Mucosa of rectum (tissue), 2 donors: ENCODE data around the gene BICC1.

Source experiments
- H3K27ac ChIP-seq, 2 donors: one replicate each; pipeline ENCODE4 v1.7.0; 2013; ENCODE audit warnings: inconsistent platforms in 2 of 2, low read depth in 2 of 2, low read length in 2 of 2
- H3K27me3 ChIP-seq, 2 donors: one replicate each; pipeline ENCODE4 v1.7.0; 2013; ENCODE audit warnings: low read length in 2 of 2; ENCODE audit not compliant: control insufficient read depth in 2 of 2, insufficient read depth in 2 of 2
- H3K36me3 ChIP-seq, 2 donors: one replicate each; pipeline ENCODE4 v1.7.0; 2013; ENCODE audit warnings: low read length in 2 of 2; ENCODE audit not compliant: control insufficient read depth in 2 of 2, insufficient read depth in 2 of 2
- H3K4me1 ChIP-seq, 2 donors: one replicate each; pipeline ENCODE4 v1.7.0; 2013; ENCODE audit warnings: low read length in 2 of 2, mild to moderate bottlenecking in 1 of 2; ENCODE audit not compliant: control insufficient read depth in 2 of 2, insufficient read depth in 2 of 2
- H3K4me3 ChIP-seq, 2 donors: one replicate each; pipeline ENCODE4 v1.7.0; 2013; ENCODE audit warnings: low read length in 2 of 2
- H3K9ac ChIP-seq, 2 donors: one replicate each; pipeline ENCODE4 v1.7.0; 2013; ENCODE audit warnings: low read length in 2 of 2, low read depth in 1 of 2, mild to moderate bottlenecking in 1 of 2
- H3K9me3 ChIP-seq, 2 donors: one replicate each; pipeline ENCODE4 v1.7.0; 2013; ENCODE audit warnings: low read length in 2 of 2; ENCODE audit not compliant: control insufficient read depth in 2 of 2
- donor health status: healthy.
- donor health status: Normal muscosa, but diverticular disease.

BICC1 gene

DNA sequence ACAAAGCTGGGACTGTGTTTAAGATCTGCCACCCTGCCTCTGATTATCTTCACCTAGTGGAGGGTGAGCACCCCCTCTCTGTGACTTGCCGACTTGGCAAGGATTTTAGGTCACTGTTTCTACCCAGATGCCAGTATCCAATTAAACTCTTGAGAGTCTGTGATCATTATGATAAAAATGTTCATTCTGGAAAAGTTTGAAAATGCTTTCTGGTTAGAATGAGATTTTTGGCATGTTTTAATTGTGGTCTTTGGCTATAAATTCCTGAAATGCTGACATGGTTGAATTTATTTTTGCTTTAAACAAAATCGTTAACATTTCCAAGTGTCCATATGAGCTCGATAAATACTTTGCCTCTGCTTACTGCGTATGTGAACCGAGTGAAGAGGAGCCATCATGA lies 221.4 kb downstream of the BICC1 start:
- Histone ChIP-seq H3K9me3 (no peaks in the 10 kb centered on the region), H3K27ac (no peak overlapping the region), H3K9ac (no peak overlapping the region), H3K4me3 (no peak overlapping the region), H3K4me1 (no peaks in the 10 kb centered on the region), H3K27me3 (no peaks in the 10 kb centered on the region), H3K36me3 (no peaks in the 10 kb centered on the region)

DNA sequence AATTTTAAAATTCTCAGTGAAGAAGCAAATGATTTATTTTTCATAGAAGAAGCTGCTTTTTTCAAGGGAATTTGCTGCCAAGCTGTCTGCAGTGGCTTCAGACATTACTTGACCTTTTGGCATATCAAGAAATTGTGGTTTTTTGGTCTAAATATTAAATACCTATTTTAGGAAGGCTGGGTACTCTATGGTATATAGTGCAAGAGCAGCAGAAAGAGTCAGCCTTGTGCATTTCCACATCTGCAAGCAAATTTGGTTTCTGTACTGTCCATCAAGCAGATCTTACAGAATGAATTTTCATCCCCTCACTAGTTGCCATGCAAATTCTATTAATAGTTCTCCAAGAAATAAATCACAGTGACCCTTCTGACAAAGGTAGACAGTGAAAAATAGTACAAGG lies 222.0 kb downstream of the BICC1 start:
- no peaks in the 10 kb centered on the region for H3K36me3 ChIP-seq
- H3K9ac ChIP-seq = no peak overlapping the region
- H3K27me3 ChIP-seq = no peaks in the 10 kb centered on the region
- no peaks in the 10 kb centered on the region for H3K4me1 ChIP-seq
- H3K9me3 ChIP-seq = no peaks in the 10 kb centered on the region
- no peak overlapping the region for H3K4me3 ChIP-seq
- H3K27ac ChIP-seq = no peak overlapping the region

DNA sequence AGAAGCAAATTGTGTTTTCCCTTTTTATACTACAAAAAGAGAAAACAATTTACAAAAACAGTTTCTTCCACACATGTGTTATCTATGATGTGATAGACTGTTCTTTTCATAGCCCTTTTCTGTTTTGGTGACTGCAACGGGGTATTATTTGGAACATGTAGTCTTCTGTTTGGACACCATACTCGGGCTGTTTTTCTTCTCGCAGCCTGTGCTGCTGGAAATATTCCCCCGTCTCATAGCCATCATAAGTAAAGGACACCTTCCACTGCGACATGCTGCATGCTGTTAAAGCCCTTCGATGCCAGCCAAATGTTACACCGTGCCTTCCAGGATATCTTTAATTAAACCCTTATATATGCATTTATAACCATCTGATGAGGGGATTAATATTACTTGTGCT lies 222.4 kb downstream of the BICC1 start:
- H3K36me3 ChIP-seq = no peaks in the 10 kb centered on the region
- H3K4me3 ChIP-seq = no peak overlapping the region

DNA sequence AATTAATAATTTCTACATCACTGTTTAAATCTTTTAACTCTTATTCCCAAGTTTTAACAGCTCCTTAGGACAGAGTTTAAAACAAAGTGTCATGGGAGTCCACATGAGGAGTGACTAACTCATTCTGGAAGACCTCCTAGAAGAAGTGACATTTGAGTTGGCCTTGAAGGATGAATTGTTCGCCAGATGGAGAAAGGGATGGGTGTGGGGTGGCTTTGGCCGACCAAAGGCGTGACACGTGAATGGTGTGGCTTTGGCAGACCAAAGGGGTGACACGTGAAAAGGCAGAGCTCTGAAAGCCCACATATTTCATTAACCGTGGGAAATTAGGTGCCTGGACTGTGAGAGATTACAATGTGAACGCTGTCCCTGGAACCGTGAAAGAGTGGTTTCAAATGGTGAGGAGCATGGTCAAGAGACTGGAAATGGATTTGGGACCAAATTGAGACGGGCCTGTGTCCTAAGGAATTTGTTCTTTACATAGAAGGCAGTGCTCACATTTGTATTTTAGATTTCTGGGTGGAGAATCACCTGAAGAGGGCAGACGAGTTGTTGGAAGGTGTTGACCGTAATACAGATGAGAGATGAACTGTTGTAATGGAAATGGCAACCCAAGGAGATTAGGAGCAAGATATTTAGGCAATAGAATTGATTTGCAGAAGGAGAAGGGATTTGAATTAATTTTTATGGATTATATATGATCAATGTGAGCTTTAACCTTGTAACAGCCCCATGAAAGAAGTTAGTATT lies 228.1 kb downstream of the BICC1 start:
- Histone ChIP-seq H3K9ac (no peak overlapping the region), H3K36me3 (no peaks in the 10 kb centered on the region), H3K27me3 (no peaks in the 10 kb centered on the region), H3K9me3 (no peaks in the 10 kb centered on the region), H3K4me3 (no peak overlapping the region), H3K4me1 (no peaks in the 10 kb centered on the region), H3K27ac (no peak overlapping the region)

More for the DNA sequence above, 222.4 kb downstream of the BICC1 start:
- Histone ChIP-seq H3K9ac (no peak overlapping the region), H3K4me1 (no peaks in the 10 kb centered on the region), H3K9me3 (no peaks in the 10 kb centered on the region), H3K27me3 (no peaks in the 10 kb centered on the region), H3K27ac (no peak overlapping the region)

DNA sequence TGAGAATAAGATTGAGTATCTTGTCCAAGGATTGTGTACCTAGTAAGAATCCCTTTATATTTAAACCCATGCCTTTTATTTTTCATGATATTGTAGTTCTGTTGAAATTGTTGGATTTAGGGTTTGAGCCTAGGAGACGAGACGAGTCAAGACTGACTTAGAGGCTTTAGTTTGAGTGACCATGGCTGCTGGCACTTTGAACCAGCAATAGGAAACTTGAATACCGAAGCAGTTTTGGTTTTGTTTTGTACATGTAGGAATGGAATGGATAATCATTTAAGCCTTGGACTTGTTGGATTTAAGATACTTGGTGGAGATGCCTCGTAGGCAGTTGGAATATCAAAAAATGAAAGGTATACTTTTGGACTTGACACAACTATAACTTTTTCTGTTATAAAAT lies 229.0 kb downstream of the BICC1 start:
- Histone ChIP-seq H3K27ac (no peak overlapping the region), H3K27me3 (no peaks in the 10 kb centered on the region), H3K9me3 (no peaks in the 10 kb centered on the region), H3K9ac (no peak overlapping the region), H3K4me3 (no peak overlapping the region), H3K4me1 (no peaks in the 10 kb centered on the region), H3K36me3 (no peaks in the 10 kb centered on the region)

DNA sequence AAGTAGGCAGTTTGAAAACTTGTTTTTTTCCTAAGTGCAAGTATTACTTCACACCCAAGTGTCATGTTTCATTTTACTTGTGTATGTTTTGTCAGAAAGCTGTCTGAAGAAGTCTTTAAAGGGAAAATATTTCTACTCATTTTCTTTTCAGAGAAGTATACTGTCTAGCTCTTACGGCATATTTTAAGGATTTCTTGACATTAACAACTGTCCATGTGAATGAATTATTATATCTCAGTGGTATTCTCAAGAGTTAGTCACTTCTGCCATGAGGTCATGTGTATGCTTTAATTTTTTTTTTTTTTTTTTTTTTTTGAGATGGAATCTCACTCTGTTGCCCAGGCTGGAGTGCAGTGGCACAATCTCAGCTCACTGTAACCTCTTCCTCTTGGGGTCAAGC lies 229.5 kb downstream of the BICC1 start:
- Histone ChIP-seq H3K4me1 (no peaks in the 10 kb centered on the region), H3K9ac (no peak overlapping the region), H3K27ac (no peak overlapping the region), H3K36me3 (no peaks in the 10 kb centered on the region), H3K4me3 (no peak overlapping the region), H3K9me3 (no peaks in the 10 kb centered on the region), H3K27me3 (no peaks in the 10 kb centered on the region)

DNA sequence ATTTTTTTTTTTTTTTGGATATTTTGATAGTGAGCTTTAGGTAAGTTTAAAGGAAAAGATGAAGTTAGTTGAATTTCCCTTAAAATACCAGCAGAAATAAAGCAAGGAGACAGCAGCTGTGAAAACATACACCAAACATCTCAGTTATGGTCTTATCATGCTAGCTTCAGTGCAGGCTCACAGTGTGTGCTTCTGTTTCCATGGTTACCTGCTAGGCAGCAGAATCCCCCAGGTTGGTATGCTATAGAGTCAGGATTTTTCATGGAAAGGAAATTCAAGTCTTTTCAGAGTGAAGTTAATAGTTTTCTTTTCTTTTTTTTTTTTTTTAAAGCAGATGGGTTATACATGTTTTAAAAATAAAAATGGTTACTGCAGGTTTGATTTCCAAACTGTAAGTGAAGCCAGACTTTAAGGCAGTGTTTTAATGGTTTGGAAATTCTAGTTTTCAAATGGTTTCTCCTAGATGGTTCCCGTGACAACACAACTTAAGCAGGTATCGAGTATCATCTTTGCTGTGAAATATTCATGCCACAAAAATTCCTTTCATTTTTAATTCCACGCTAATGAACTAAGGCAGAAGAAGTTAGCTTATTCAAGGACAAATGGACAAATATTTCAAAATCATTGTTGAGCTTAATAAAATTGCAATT lies 230.9 kb downstream of the BICC1 start:
- H3K4me1 ChIP-seq = no peaks in the 10 kb centered on the region

DNA sequence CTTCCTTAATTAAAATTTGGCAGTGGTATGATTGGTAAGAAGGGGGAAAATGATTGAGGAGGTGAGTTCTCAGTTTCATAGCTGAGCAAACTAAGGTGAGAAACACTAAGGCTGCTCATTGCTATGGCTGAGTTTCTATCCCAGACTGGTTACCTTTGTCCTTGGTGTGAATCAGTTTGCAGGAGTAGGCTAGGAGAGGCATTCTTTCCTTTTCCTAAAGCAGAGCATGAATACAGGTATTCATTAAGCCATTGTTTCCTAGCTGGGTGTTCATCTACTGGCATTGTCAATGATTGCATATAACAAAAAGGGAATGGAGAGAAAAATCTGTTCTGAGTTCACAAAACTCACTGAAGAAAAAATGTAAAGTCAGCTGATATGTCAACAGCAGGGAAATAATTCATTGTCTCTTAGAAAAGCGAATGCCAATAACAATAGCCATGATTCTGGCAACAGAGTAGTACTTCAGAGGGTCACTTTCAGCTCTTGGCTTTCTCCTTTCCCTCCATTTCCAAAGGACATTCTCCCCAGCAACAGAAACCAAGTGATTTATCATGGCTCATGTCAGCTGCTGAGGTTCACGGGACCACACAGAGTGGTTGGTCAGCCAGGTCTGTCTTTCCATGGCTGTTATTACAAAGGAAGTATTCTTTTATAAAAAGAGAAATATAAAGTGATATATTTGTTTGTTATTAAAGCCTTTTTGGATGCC lies 234.0 kb downstream of the BICC1 start:
- H3K4me3 ChIP-seq = no peak overlapping the region
- H3K9ac ChIP-seq = no peak overlapping the region
- no peak overlapping the region for H3K27ac ChIP-seq
- no peaks in the 10 kb centered on the region for H3K4me1 ChIP-seq
- H3K9me3 ChIP-seq = no peaks in the 10 kb centered on the region
- H3K36me3 ChIP-seq = no peaks in the 10 kb centered on the region
- H3K27me3 ChIP-seq = no peaks in the 10 kb centered on the region

More for the DNA sequence above, 230.9 kb downstream of the BICC1 start:
- Histone ChIP-seq H3K27me3 (no peaks in the 10 kb centered on the region), H3K9me3 (no peaks in the 10 kb centered on the region), H3K9ac (no peak overlapping the region), H3K27ac (no peak overlapping the region), H3K36me3 (no peaks in the 10 kb centered on the region), H3K4me3 (no peak overlapping the region)

DNA sequence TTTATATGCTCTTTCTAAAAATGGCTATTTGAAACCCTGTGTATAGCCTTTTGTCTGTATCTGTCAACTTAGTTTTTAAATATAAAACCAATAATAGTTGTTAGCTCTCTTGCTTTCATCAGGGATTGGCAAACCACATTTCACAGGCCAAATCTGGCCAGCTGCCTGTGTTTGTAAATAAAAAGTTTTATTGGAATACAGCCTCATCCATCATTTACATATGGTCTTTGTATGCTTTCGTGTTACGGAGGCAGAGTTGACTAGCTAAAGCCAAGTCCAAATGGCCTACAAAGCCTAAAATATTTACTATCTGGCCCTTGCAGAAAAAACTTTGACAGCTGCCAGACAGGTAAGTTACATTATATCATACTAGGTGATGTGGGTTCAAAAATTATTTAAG lies 235.0 kb downstream of the BICC1 start:
- Histone ChIP-seq H3K9ac (no peak overlapping the region), H3K4me3 (no peak overlapping the region)

DNA sequence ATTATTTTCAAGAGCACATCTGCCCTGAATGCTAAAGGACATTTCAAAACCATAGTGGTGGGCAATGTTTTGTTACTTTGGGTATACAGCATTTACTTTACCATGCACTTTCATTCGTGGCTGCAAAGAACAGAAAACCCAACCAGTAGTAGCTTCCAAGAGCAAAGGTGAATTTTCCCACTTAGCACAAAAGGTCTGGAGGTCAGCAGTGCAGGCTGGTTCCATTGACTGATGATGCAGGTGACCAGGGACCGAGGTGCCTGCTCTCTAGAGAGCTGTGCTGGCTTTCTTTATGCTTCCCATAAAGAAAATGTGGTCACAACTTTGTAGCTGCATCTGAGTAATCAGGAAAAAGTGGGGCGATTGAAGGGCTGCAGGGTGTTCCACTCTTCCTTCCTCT lies 240.0 kb downstream of the BICC1 start:
- no peaks in the 10 kb centered on the region for H3K9me3 ChIP-seq
- no peaks in the 10 kb centered on the region for H3K36me3 ChIP-seq
- no peak overlapping the region for H3K27ac ChIP-seq
- H3K9ac ChIP-seq = no peak overlapping the region
- H3K27me3 ChIP-seq = no peaks in the 10 kb centered on the region
- H3K4me3 ChIP-seq = no peak overlapping the region
- no peaks in the 10 kb centered on the region for H3K4me1 ChIP-seq

More for the DNA sequence above, 235.0 kb downstream of the BICC1 start:
- H3K9me3 ChIP-seq = no peaks in the 10 kb centered on the region
- no peak overlapping the region for H3K27ac ChIP-seq
- no peaks in the 10 kb centered on the region for H3K4me1 ChIP-seq
- H3K27me3 ChIP-seq = no peaks in the 10 kb centered on the region
- H3K36me3 ChIP-seq = no peaks in the 10 kb centered on the region
